ENCODE measurements around the gene RNASEH2B. TPM values are rescaled to one million over a fixed set of nuclear protein-coding genes. Genes with fewer than 3 reads are reported as not detected.

The RNASEH2B gene
- total RNA-seq, 1 donor from 2014 or later, result 23.6 TPM

- H3K9me3 ChIP-seq (ENCODE audit: insufficient read depth, low read depth, low read length), result no peaks in the 10 kb centered on the region
- H3K27ac ChIP-seq (ENCODE audit: low read depth, low read length), result no peak overlapping the region
- no peak overlapping the region for H3K4me3 ChIP-seq (ENCODE audit: insufficient read depth, low read depth, low read length)
- no peaks in the 10 kb centered on the region for H3K36me3 ChIP-seq (ENCODE audit: insufficient read depth, low read length)
- no peak overlapping the region for H3K27ac Mint-ChIP-seq (ENCODE audit: unreplicated experiment)
- H3K9ac ChIP-seq (ENCODE audit: low read length), result no peak overlapping the region
- no peaks in the 10 kb centered on the region for H3K4me1 ChIP-seq (ENCODE audit: insufficient read depth, low read length)
- H3K4me1 Mint-ChIP-seq (ENCODE audit: low read depth, unreplicated experiment), result peaks cover 5% of the 10 kb centered on the region
- H3K4me3 Mint-ChIP-seq (ENCODE audit: unreplicated experiment), result no peak overlapping the region
- no peaks in the 10 kb centered on the region for H3K36me3 Mint-ChIP-seq (ENCODE audit: low read depth, unreplicated experiment)
- FAIRE-seq, result no peak
- DNase-seq (ENCODE audit: low read depth), result peak; percentile 10
- no peaks in the 10 kb centered on the region for H3K79me2 ChIP-seq (ENCODE audit: insufficient read depth, low read length)
- H3K4me2 ChIP-seq (ENCODE audit: low read length), result no peak overlapping the region
- H3K27me3 ChIP-seq (ENCODE audit: insufficient read depth, low read length), result no peaks in the 10 kb centered on the region
- H3K9me3 Mint-ChIP-seq (ENCODE audit: unreplicated experiment), result no peaks in the 10 kb centered on the region
- TF ChIP-seq CTCF (IDR thresholded peaks at IDR 0.05; ENCODE audit: insufficient read depth, low read depth, low read length) (no peak), EZH2 (IDR thresholded peaks at IDR 0.05; ENCODE audit: insufficient read depth, low read length) (no peak)
- no peaks in the 10 kb centered on the region for H4K20me1 ChIP-seq (ENCODE audit: insufficient read depth, low read length)
- H3K27me3 Mint-ChIP-seq (ENCODE audit: low read depth, unreplicated experiment), result no peaks in the 10 kb centered on the region
- H2AFZ ChIP-seq (ENCODE audit: low read depth, low read length), result no peak overlapping the region
Measured at GRCh38 chr13:50866817-50867636, 42.6 kb upstream of the RNASEH2B start.

- H2AFZ ChIP-seq (ENCODE audit: low read depth, low read length), result no peak overlapping the region
- no peak for FAIRE-seq
- no peaks in the 10 kb centered on the region for H3K4me1 ChIP-seq (ENCODE audit: insufficient read depth, low read length)
- H3K4me1 Mint-ChIP-seq (ENCODE audit: low read depth, unreplicated experiment), result peaks cover 5% of the 10 kb centered on the region
- H3K27ac ChIP-seq (ENCODE audit: low read depth, low read length), result no peak overlapping the region
- H3K27ac Mint-ChIP-seq (ENCODE audit: unreplicated experiment), result no peak overlapping the region
- no peak overlapping the region for H3K4me2 ChIP-seq (ENCODE audit: low read length)
- H3K9ac ChIP-seq (ENCODE audit: low read length), result no peak overlapping the region
- no peaks in the 10 kb centered on the region for H3K36me3 ChIP-seq (ENCODE audit: insufficient read depth, low read length)
- H3K9me3 ChIP-seq (ENCODE audit: insufficient read depth, low read depth, low read length), result no peaks in the 10 kb centered on the region
- H3K79me2 ChIP-seq (ENCODE audit: insufficient read depth, low read length), result no peaks in the 10 kb centered on the region
- no peaks in the 10 kb centered on the region for H3K27me3 ChIP-seq (ENCODE audit: insufficient read depth, low read length)
- no peak overlapping the region for H3K4me3 ChIP-seq (ENCODE audit: insufficient read depth, low read depth, low read length)
- no peak for DNase-seq (ENCODE audit: low read depth)
- H3K36me3 Mint-ChIP-seq (ENCODE audit: low read depth, unreplicated experiment), result no peaks in the 10 kb centered on the region
- H3K27me3 Mint-ChIP-seq (ENCODE audit: low read depth, unreplicated experiment), result no peaks in the 10 kb centered on the region
- H3K9me3 Mint-ChIP-seq (ENCODE audit: unreplicated experiment), result no peaks in the 10 kb centered on the region
- TF ChIP-seq EZH2 (IDR thresholded peaks at IDR 0.05; ENCODE audit: insufficient read depth, low read length) (no peak), CTCF (IDR thresholded peaks at IDR 0.05; ENCODE audit: insufficient read depth, low read depth, low read length) (no peak)
- H4K20me1 ChIP-seq (ENCODE audit: insufficient read depth, low read length), result no peaks in the 10 kb centered on the region
- no peak overlapping the region for H3K4me3 Mint-ChIP-seq (ENCODE audit: unreplicated experiment)
Measured at GRCh38 chr13:50867637-50867945, 42.0 kb upstream of the RNASEH2B start.

- no peaks in the 10 kb centered on the region for H3K4me1 ChIP-seq (ENCODE audit: insufficient read depth, low read length)
- no peaks in the 10 kb centered on the region for H3K36me3 ChIP-seq (ENCODE audit: insufficient read depth, low read length)
- FAIRE-seq (no peak), DNase-seq (ENCODE audit: low read depth) (no peak)
- no peaks in the 10 kb centered on the region for H3K79me2 ChIP-seq (ENCODE audit: insufficient read depth, low read length)
- H3K4me3 ChIP-seq (ENCODE audit: insufficient read depth, low read depth, low read length), result no peak overlapping the region
- peaks cover 8% of the 10 kb centered on the region for H3K4me1 Mint-ChIP-seq (ENCODE audit: low read depth, unreplicated experiment)
- no peak overlapping the region for H3K27ac ChIP-seq (ENCODE audit: low read depth, low read length)
- H3K4me2 ChIP-seq (ENCODE audit: low read length), result no peak overlapping the region
- no peaks in the 10 kb centered on the region for H3K9me3 Mint-ChIP-seq (ENCODE audit: unreplicated experiment)
- no peaks in the 10 kb centered on the region for H3K27me3 ChIP-seq (ENCODE audit: insufficient read depth, low read length)
- H3K27ac Mint-ChIP-seq (ENCODE audit: unreplicated experiment), result no peak overlapping the region
- no peaks in the 10 kb centered on the region for H3K9me3 ChIP-seq (ENCODE audit: insufficient read depth, low read depth, low read length)
- no peak overlapping the region for H3K4me3 Mint-ChIP-seq (ENCODE audit: unreplicated experiment)
- no peaks in the 10 kb centered on the region for H4K20me1 ChIP-seq (ENCODE audit: insufficient read depth, low read length)
- no peak overlapping the region for H2AFZ ChIP-seq (ENCODE audit: low read depth, low read length)
- H3K9ac ChIP-seq (ENCODE audit: low read length), result no peak overlapping the region
- TF ChIP-seq EZH2 (IDR thresholded peaks at IDR 0.05; ENCODE audit: insufficient read depth, low read length) (no peak), CTCF (IDR thresholded peaks at IDR 0.05; ENCODE audit: insufficient read depth, low read depth, low read length) (no peak)
- no peaks in the 10 kb centered on the region for H3K36me3 Mint-ChIP-seq (ENCODE audit: low read depth, unreplicated experiment)
- no peaks in the 10 kb centered on the region for H3K27me3 Mint-ChIP-seq (ENCODE audit: low read depth, unreplicated experiment)
Measured at GRCh38 chr13:50871405-50871804, 38.2 kb upstream of the RNASEH2B start.
